K562 (cell line): ENCODE results near the gene SRPRA. TPM values are rescaled to one million over a fixed set of nuclear protein-coding genes. Genes with fewer than 3 reads are reported as not detected.

Experiments
- KLF6 ChIP-seq: fragments of 250-450 bp; sonication (Bioruptor Pico); IDR thresholded peaks from 2 replicates; pipeline ENCODE4 v1.4.0; 2020; ENCODE audit warnings: mild to moderate bottlenecking, moderate library complexity, borderline replicate concordance
- RB1 ChIP-seq: fragments of 450-650 bp; IDR thresholded peaks from 2 replicates; pipeline ENCODE4 v1.6.1; 2017; ENCODE audit warnings: low read depth, mild to moderate bottlenecking
- SRF ChIP-seq, 2 experiments: fragments of 250-450, 450-650 bp in 1 of 2; sonication (Bioruptor Pico) in 1 of 2; sonication (generic) in 1 of 2; formaldehyde crosslinking; IDR thresholded peaks; 2 replicates each; pipeline versions ENCODE4 v1.5.0 to v1.5.1; 2020 to 2022; ENCODE audit warnings: mild to moderate bottlenecking in 1 of 2, missing genetic modification reagents in 1 of 2
- TAF7 ChIP-seq: fragments of 450-650 bp; IDR thresholded peaks from 2 replicates; pipeline ENCODE4 v1.6.1; 2016; ENCODE audit warnings: missing genetic modification characterization, missing compliant biosample characterization
- TSHZ1 ChIP-seq: fragments of 250-450 bp; sonication (Bioruptor Pico); IDR thresholded peaks from 2 replicates; pipeline ENCODE4 v1.4.0; 2020; ENCODE audit warnings: mild to moderate bottlenecking, moderate library complexity
- ZC3H11A ChIP-seq: IDR thresholded peaks from 2 replicates; pipeline ENCODE4 v1.6.1; 2012; ENCODE audit warnings: low read depth, low read length, improper control_type of control experiment
- ZNF316 ChIP-seq: fragments of 450-650 bp; IDR thresholded peaks from 2 replicates; pipeline ENCODE4 v1.6.1; 2016
- ZNF609 ChIP-seq: sonication (generic); formaldehyde crosslinking; IDR thresholded peaks from 2 replicates; pipeline ENCODE4 v1.8.1; 2023; ENCODE audit warnings: missing genetic modification reagents, mild to moderate bottlenecking, borderline replicate concordance
- polyA plus RNA-seq, 8 experiments: library from polyadenylated mRNA; depleted of rRNA in 4 of 8; stranded (reverse) in 5 of 8; unstranded in 3 of 8; fragments of >200 nt; fragmentation: Nextera tagmentation in 2 of 8; fragmentation: Illumina TruSeq in 1 of 8; extraction: Ambion mirVana in 2 of 8; extraction: Trizol in 1 of 8; gene quantifications; 2 replicates each; pipeline versions ENCODE4 v1.2.1 to v1.2.3, GENCODE V29; 2011 to 2014; ENCODE audit warnings: inconsistent platforms in 1 of 8, missing spikeins in 1 of 8
- total RNA-seq, 7 experiments: library from RNA; depleted of rRNA in 6 of 7; stranded (reverse); fragments of >200 nt in 6 of 7; fragmentation: Illumina TruSeq in 2 of 7; extraction: Trizol in 2 of 7; gene quantifications; 2 replicates each; pipeline versions ENCODE4 v1.2.1 to v1.2.3, GENCODE V29; 2011 to 2021; ENCODE audit warnings: low replicate concordance in 1 of 7
- TF ChIP-seq, protein P1 (sequence below): fragments of 250-450 bp; sonication (Bioruptor Pico); IDR thresholded peaks from 2 replicates; pipeline ENCODE4 v1.4.0; 2020
- TF ChIP-seq, protein P2 (sequence below): conservative IDR thresholded peaks from 2 replicates; pipeline ENCODE4 v1.6.1; 2011; ENCODE audit warnings: low read depth, mild to moderate bottlenecking, low read length; ENCODE audit not compliant: control insufficient read depth

Gene SRPRA
- total and polyA plus RNA-seq, 9 of the 15 experiments (the other 6 are each of a cell fraction or from before 2014, with no cell fraction given), result 33.5 to 124 (median 80.0) TPM

- TF ChIP-seq KLF6 (no peak), TSHZ1 (CRISPR knock-in tag) (no peak), ZNF609 (CRISPR knock-in tag) (no peak), TAF7 (tag) (no peak), ZNF316 (peak; percentile 80), ZC3H11A (no peak), RB1 (peak; percentile 80; the same call in 1 of the 2 replicates), SRF (CRISPR knock-in tag; IDR thresholded peaks at IDR 0.05) (no peak)
- TF ChIP-seq, protein P1, sequence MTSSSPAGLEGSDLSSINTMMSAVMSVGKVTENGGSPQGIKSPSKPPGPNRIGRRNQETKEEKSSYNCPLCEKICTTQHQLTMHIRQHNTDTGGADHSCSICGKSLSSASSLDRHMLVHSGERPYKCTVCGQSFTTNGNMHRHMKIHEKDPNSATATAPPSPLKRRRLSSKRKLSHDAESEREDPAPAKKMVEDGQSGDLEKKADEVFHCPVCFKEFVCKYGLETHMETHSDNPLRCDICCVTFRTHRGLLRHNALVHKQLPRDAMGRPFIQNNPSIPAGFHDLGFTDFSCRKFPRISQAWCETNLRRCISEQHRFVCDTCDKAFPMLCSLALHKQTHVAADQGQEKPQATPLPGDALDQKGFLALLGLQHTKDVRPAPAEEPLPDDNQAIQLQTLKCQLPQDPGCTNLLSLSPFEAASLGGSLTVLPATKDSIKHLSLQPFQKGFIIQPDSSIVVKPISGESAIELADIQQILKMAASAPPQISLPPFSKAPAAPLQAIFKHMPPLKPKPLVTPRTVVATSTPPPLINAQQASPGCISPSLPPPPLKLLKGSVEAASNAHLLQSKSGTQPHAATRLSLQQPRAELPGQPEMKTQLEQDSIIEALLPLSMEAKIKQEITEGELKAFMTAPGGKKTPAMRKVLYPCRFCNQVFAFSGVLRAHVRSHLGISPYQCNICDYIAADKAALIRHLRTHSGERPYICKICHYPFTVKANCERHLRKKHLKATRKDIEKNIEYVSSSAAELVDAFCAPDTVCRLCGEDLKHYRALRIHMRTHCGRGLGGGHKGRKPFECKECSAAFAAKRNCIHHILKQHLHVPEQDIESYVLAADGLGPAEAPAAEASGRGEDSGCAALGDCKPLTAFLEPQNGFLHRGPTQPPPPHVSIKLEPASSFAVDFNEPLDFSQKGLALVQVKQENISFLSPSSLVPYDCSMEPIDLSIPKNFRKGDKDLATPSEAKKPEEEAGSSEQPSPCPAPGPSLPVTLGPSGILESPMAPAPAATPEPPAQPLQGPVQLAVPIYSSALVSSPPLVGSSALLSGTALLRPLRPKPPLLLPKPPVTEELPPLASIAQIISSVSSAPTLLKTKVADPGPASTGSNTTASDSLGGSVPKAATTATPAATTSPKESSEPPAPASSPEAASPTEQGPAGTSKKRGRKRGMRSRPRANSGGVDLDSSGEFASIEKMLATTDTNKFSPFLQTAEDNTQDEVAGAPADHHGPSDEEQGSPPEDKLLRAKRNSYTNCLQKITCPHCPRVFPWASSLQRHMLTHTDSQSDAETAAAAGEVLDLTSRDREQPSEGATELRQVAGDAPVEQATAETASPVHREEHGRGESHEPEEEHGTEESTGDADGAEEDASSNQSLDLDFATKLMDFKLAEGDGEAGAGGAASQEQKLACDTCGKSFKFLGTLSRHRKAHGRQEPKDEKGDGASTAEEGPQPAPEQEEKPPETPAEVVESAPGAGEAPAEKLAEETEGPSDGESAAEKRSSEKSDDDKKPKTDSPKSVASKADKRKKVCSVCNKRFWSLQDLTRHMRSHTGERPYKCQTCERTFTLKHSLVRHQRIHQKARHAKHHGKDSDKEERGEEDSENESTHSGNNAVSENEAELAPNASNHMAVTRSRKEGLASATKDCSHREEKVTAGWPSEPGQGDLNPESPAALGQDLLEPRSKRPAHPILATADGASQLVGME, result no peak
- TF ChIP-seq, protein P2, sequence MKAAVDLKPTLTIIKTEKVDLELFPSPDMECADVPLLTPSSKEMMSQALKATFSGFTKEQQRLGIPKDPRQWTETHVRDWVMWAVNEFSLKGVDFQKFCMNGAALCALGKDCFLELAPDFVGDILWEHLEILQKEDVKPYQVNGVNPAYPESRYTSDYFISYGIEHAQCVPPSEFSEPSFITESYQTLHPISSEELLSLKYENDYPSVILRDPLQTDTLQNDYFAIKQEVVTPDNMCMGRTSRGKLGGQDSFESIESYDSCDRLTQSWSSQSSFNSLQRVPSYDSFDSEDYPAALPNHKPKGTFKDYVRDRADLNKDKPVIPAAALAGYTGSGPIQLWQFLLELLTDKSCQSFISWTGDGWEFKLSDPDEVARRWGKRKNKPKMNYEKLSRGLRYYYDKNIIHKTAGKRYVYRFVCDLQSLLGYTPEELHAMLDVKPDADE, result peak; percentile 71; the same call in 1 of the 2 replicates
These were observed 14.3 kb upstream of the SRPRA start, which contains the start of gene TIRAP (continued) for GRCh38 chr11:126282736-126283591.
